Caco-2 (cell line): Measurements from ENCODE around the gene TFIP11. TPM values are rescaled to one million over a fixed set of nuclear protein-coding genes. Genes with fewer than 3 reads are reported as not detected.

ENCODE experiments used
- BruUV-seq: library from RNA; stranded (reverse); fragments of 400-500 nt; replicated peaks from 2 replicates; lab custom pipeline; 2021; lab: Mats Ljungman, UMichigan
- CTCF ChIA-PET: fragments of 300-600 bp; sonication (Branson Sonifier 250); formaldehyde crosslinking; loops from one replicate; lab custom pipeline; 2022; ENCODE audit warnings: antibody characterized with exemption; lab: Charles Lee
- POLR2A ChIA-PET: fragments of 300-600 bp; sonication (Branson Sonifier 250); formaldehyde crosslinking; loops from one replicate; lab custom pipeline; 2022; ENCODE audit warnings: antibody characterized with exemption; lab: Charles Lee
- DNase-seq, 2 experiments: peaks; one replicate each; pipeline versions ENCODE4 v3.0.0 to v3.0.0-alpha.2; 2020 to 2022
- H3K27me3 ChIP-seq: replicated peaks from 2 replicates; pipeline ENCODE4 v1.6.0; 2011; ENCODE audit warnings: low read length; ENCODE audit not compliant: control insufficient read depth, insufficient read depth
- H3K36me3 ChIP-seq: 2 replicates; pipeline ENCODE4 v1.5.1; 2011; ENCODE audit warnings: low read length; ENCODE audit not compliant: control insufficient read depth, insufficient read depth
- H3K4me1 ChIP-seq: fragments of 250-450 bp; sonication (Bioruptor Pico); 2 replicates; pipeline ENCODE4 v1.5.1; 2020; ENCODE audit warnings: mild to moderate bottlenecking
- H3K4me3 ChIP-seq: 2 replicates; pipeline ENCODE4 v1.5.1; 2011; ENCODE audit warnings: low read depth, mild to moderate bottlenecking, control low read depth, low read length
- H3K9me3 ChIP-seq: fragments of 250-450 bp; sonication (Bioruptor Pico); 2 replicates; pipeline ENCODE4 v1.5.1; 2020; ENCODE audit warnings: mild to moderate bottlenecking, moderate library complexity
- H3K27ac Mint-ChIP-seq: one replicate; pipeline ENCODE4 v1.8.0; 2022; ENCODE audit warnings: mixed read lengths; ENCODE audit not compliant: unreplicated experiment
- H3K27me3 Mint-ChIP-seq: one replicate; pipeline ENCODE4 v1.8.0; 2022; ENCODE audit warnings: mixed read lengths; ENCODE audit not compliant: insufficient read depth, unreplicated experiment
- H3K36me3 Mint-ChIP-seq: one replicate; pipeline ENCODE4 v1.8.0; 2022; ENCODE audit warnings: mild to moderate bottlenecking, mixed read lengths; ENCODE audit not compliant: insufficient read depth, unreplicated experiment
- H3K4me1 Mint-ChIP-seq: one replicate; pipeline ENCODE4 v1.8.0; 2022; ENCODE audit warnings: low read depth, mixed read lengths; ENCODE audit not compliant: unreplicated experiment
- H3K4me3 Mint-ChIP-seq: one replicate; pipeline ENCODE4 v1.8.0; 2022; ENCODE audit warnings: mild to moderate bottlenecking, moderate library complexity, mixed read lengths; ENCODE audit not compliant: unreplicated experiment
- H3K9me3 Mint-ChIP-seq: one replicate; pipeline ENCODE4 v1.8.0; 2022; ENCODE audit warnings: mixed read lengths; ENCODE audit not compliant: unreplicated experiment
- CTCF ChIP-seq, 2 experiments: fragments of 200-600 bp in 1 of 2; IDR thresholded peaks; 1 replicate in 1 of 2; 2 replicates in 1 of 2; pipeline versions ENCODE4 v1.5.1 to v1.8.0; 2011 to 2022; ENCODE audit warnings: antibody characterized with exemption in 1 of 2, control low read depth in 1 of 2, inconsistent platforms in 1 of 2, low read depth in 1 of 2, low read length in 1 of 2, mild to moderate bottlenecking in 1 of 2, moderate library complexity in 1 of 2; ENCODE audit not compliant: insufficient read depth in 1 of 2, severe bottlenecking in 1 of 2, unreplicated experiment in 1 of 2
- intact Hi-C: fragments of 100-400 bp; cut with micrococcal nuclease; formaldehyde crosslinking; loops from one replicate; pipeline ENCODE4 v1.10.0; 2022; ENCODE audit not compliant: unreplicated experiment
- total RNA-seq: library from RNA; stranded (reverse); gene quantifications from 2 replicates; pipeline ENCODE4 v1.2.3, GENCODE V29; 2022

Gene TFIP11
- total RNA-seq, 1 experiment from 2014 or later, result 27.7 TPM

GRCh38 chr22:26477341-26477731 is 34.9 kb downstream of the TFIP11 start:
- BruUV-seq, result no TSS peak
- Histone ChIP-seq H3K27me3 (no peaks in the 10 kb centered on the region), H3K4me3 (no peak overlapping the region), H3K36me3 (peaks cover 2% of the 10 kb centered on the region), H3K4me1 (peaks cover 6% of the 10 kb centered on the region; the same call in 1 of the 2 replicates), H3K9me3 (no peaks in the 10 kb centered on the region)
- no peak for DNase-seq
- no peaks in the 10 kb centered on the region for H3K27me3 Mint-ChIP-seq
- no peaks in the 10 kb centered on the region for H3K9me3 Mint-ChIP-seq
- no peak overlapping the region for H3K4me3 Mint-ChIP-seq
- intact Hi-C loops, result no loop called here
- H3K36me3 Mint-ChIP-seq, result peaks cover 27% of the 10 kb centered on the region
- peaks cover 22% of the 10 kb centered on the region for H3K4me1 Mint-ChIP-seq
- ChIA-PET POLR2A (no interaction called here), CTCF (no interaction called here)
- peak overlapping the region; percentile 49 for H3K27ac Mint-ChIP-seq
- TF ChIP-seq CTCF (IDR thresholded peaks at IDR 0.05; ENCODE audit: insufficient read depth in 1 of 2, low read depth in 1 of 2, low read length in 1 of 2, severe bottlenecking in 1 of 2, unreplicated experiment in 1 of 2), result no peak

GRCh38 chr22:26476705-26477340 is 35.5 kb downstream of the TFIP11 start:
- Histone ChIP-seq H3K4me1 (0 out of 2 replicates have a peak, but pooled peaks cover 6% of the 10 kb centered on the region), H3K27me3 (no peaks in the 10 kb centered on the region), H3K4me3 (no peak overlapping the region), H3K9me3 (no peaks in the 10 kb centered on the region), H3K36me3 (peaks cover 2% of the 10 kb centered on the region)
- Mint-ChIP-seq H3K36me3 (peaks cover 27% of the 10 kb centered on the region), H3K4me1 (peaks cover 18% of the 10 kb centered on the region), H3K27ac (no peak overlapping the region), H3K9me3 (no peaks in the 10 kb centered on the region), H3K4me3 (no peak overlapping the region), H3K27me3 (no peaks in the 10 kb centered on the region)
- DNase-seq, result no peak
- intact Hi-C loops, result no loop called here
- CTCF ChIA-PET, result no interaction called here
- no TSS peak for BruUV-seq
- POLR2A ChIA-PET, result no interaction called here
- no peak for TF ChIP-seq CTCF (IDR thresholded peaks at IDR 0.05; ENCODE audit: insufficient read depth in 1 of 2, low read depth in 1 of 2, low read length in 1 of 2, severe bottlenecking in 1 of 2, unreplicated experiment in 1 of 2)

- ChIA-PET POLR2A (no interaction called here), CTCF (no interaction called here)
- H3K36me3 Mint-ChIP-seq, result peaks cover 33% of the 10 kb centered on the region
- no peak overlapping the region for H3K4me3 Mint-ChIP-seq
- no TSS peak for BruUV-seq
- H3K27ac Mint-ChIP-seq, result no peak overlapping the region
- H3K27me3 Mint-ChIP-seq, result no peaks in the 10 kb centered on the region
- H3K27me3 ChIP-seq, result no peaks in the 10 kb centered on the region
- no peaks in the 10 kb centered on the region for H3K9me3 Mint-ChIP-seq
- no peak for TF ChIP-seq CTCF (IDR thresholded peaks at IDR 0.05; ENCODE audit: insufficient read depth in 1 of 2, low read depth in 1 of 2, low read length in 1 of 2, severe bottlenecking in 1 of 2, unreplicated experiment in 1 of 2)
- H3K9me3 ChIP-seq, result no peaks in the 10 kb centered on the region
- H3K4me1 Mint-ChIP-seq, result peaks cover 2% of the 10 kb centered on the region
- H3K4me3 ChIP-seq, result no peak overlapping the region
- peaks cover 3% of the 10 kb centered on the region for H3K36me3 ChIP-seq
- intact Hi-C loops, result no loop called here
- 0 out of 2 replicates have a peak, but pooled peaks cover 5% of the 10 kb centered on the region for H3K4me1 ChIP-seq
- no peak for DNase-seq
Measured at GRCh38 chr22:26474682-26475081, 37.6 kb downstream of the TFIP11 start.
